A204.1 (cell line): ENCODE measurements around the gene DPF1.
"Not testable (repeated sequence)": the region's sequence is repeated elsewhere in the genome, so short reads cannot be mapped to it uniquely, and the experiment has no call there.

Experiments used
- FAIRE-seq: peaks from 2 replicates; lab custom pipeline; 2012; peaks lifted over from hg19 to GRCh38; lab: Jason Lieb, UNC

DPF1 gene

GRCh38 chr19:38250428-38250820 is 26.4 kb upstream of the DPF1 start:
- FAIRE-seq: no peak

- FAIRE-seq: no peak
Measured at GRCh38 chr19:38248421-38248820, 24.4 kb upstream of the DPF1 start.

GRCh38 chr19:38247734-38248268 is 23.8 kb upstream of the DPF1 start:
- no peak for FAIRE-seq

GRCh38 chr19:38247126-38247525 is 23.1 kb upstream of the DPF1 start:
- FAIRE-seq: no peak

- FAIRE-seq: no peak
Measured at GRCh38 chr19:38245826-38246498, 21.9 kb upstream of the DPF1 start.

- no peak for FAIRE-seq
Measured at GRCh38 chr19:38243279-38243673, 19.3 kb upstream of the DPF1 start.

- FAIRE-seq: no peak
Measured at GRCh38 chr19:38239816-38240215, 15.8 kb upstream of the DPF1 start.

- FAIRE-seq: no peak
Measured at GRCh38 chr19:38234615-38235014, 10.6 kb upstream of the DPF1 start.

- no peak for FAIRE-seq
Measured at GRCh38 chr19:38233740-38234251, 9.8 kb upstream of the DPF1 start.

GRCh38 chr19:38231918-38232317 is 7.9 kb upstream of the DPF1 start:
- FAIRE-seq: no peak

GRCh38 chr19:38230506-38231133 is 6.6 kb upstream of the DPF1 start:
- FAIRE-seq: not testable (repeated sequence)

- FAIRE-seq: no peak
Measured at GRCh38 chr19:38229585-38230073, 5.6 kb upstream of the DPF1 start.

- FAIRE-seq: no peak
Measured at GRCh38 chr19:38228491-38229439, 4.7 kb upstream of the DPF1 start.

GRCh38 chr19:38228005-38228377 is 4.0 kb upstream of the DPF1 start:
- FAIRE-seq: no peak

GRCh38 chr19:38227287-38228004 is 3.4 kb upstream of the DPF1 start:
- no peak for FAIRE-seq

GRCh38 chr19:38224863-38225218 is 819 bp upstream of the DPF1 start:
- FAIRE-seq: not testable (repeated sequence)

GRCh38 chr19:38223617-38224013 is 407 bp downstream of the DPF1 start:
- no peak for FAIRE-seq

- FAIRE-seq: no peak
Measured at GRCh38 chr19:38223119-38223523, 901 bp downstream of the DPF1 start.

- no peak for FAIRE-seq
Measured at GRCh38 chr19:38221919-38222830, 1.8 kb downstream of the DPF1 start.

GRCh38 chr19:38221421-38221820 is 2.6 kb downstream of the DPF1 start:
- no peak for FAIRE-seq

GRCh38 chr19:38219221-38219620 is 4.8 kb downstream of the DPF1 start:
- no peak for FAIRE-seq
